Activated CD8-positive, alpha-beta T cell treated with anti-CD3 and anti-CD28 coated beads for 36 hours (primary cell): ENCODE data around the gene VSTM2B. TPM values are rescaled to one million over a fixed set of nuclear protein-coding genes. Genes with fewer than 3 reads are reported as not detected.

Experiments used
- ATAC-seq: fragments of 200-7000 bp; cut with Tn5 transposase; one replicate; pipeline ENCODE4 v1.10.0; 2021; ENCODE audit warnings: mild to moderate bottlenecking, moderate library complexity
- CTCF ChIA-PET: fragments of 350-600 bp; sonication (Branson Sonifier 250); formaldehyde crosslinking; loops from one replicate; lab custom pipeline; 2021; ENCODE audit warnings: antibody characterized with exemption; lab: Charles Lee
- POLR2A ChIA-PET: fragments of 350-600 bp; sonication (Branson Sonifier 250); formaldehyde crosslinking; loops from one replicate; lab custom pipeline; 2021; ENCODE audit warnings: antibody characterized with exemption; lab: Charles Lee
- DNase-seq: peaks from one replicate; pipeline ENCODE4 v3.0.0-alpha.2; 2020
- H3K27ac Mint-ChIP-seq: one replicate; pipeline ENCODE4 v1.8.0; 2021; ENCODE audit warnings: mild to moderate bottlenecking, mixed read lengths
- H3K27me3 Mint-ChIP-seq: one replicate; pipeline ENCODE4 v1.8.0; 2021; ENCODE audit warnings: mixed read lengths
- H3K36me3 Mint-ChIP-seq: one replicate; pipeline ENCODE4 v1.8.0; 2021; ENCODE audit warnings: low read depth, mixed read lengths
- H3K4me1 Mint-ChIP-seq: one replicate; pipeline ENCODE4 v1.8.0; 2021; ENCODE audit warnings: low read depth, mixed read lengths
- H3K4me3 Mint-ChIP-seq: one replicate; pipeline ENCODE4 v1.8.0; 2021; ENCODE audit warnings: mild to moderate bottlenecking, moderate library complexity, mixed read lengths
- H3K9me3 Mint-ChIP-seq: one replicate; pipeline ENCODE4 v1.8.0; 2021; ENCODE audit warnings: mixed read lengths
- intact Hi-C: fragments of 100-400 bp; cut with micrococcal nuclease; formaldehyde crosslinking; loops from one replicate; pipeline ENCODE4 v1.10.0; 2022
- total RNA-seq, 2 experiments: library from RNA; stranded (reverse); gene quantifications; one replicate each; pipeline ENCODE4 v1.2.3, GENCODE V29; 2021
- TF ChIP-seq, protein P1 (sequence below): fragments of 200-600 bp; IDR thresholded peaks from one replicate; pipeline ENCODE4 v1.8.0; 2022; ENCODE audit warnings: antibody characterized with exemption, mild to moderate bottlenecking

The VSTM2B gene
- total RNA-seq, 2 experiments from 2014 or later, result not detected

DNA sequence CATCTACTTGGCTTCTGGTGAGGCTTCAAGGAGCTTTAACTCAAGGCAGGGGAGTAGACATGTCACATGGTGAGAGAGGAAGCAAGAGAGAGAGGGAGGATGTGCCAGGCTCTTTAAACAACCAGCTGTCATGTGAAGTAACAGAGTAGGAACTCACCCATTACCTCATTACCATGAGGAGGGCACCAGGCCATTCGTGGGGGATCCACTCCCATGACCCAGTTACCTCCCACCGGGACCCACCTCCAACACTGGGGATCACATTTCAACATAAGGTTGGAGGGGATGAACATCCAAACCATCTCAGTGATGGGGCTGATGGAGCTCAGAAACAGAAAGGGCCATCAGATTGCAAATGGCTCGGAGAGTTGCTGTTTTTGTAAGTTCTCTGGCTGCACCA is 12.9 kb downstream of the VSTM2B start:
- POLR2A ChIA-PET, result no interaction called here
- ATAC-seq (no peak), DNase-seq (no peak)
- H3K27ac Mint-ChIP-seq, result no peak overlapping the region
- CTCF ChIA-PET, result interaction anchor here (0.5 to 1.9 kb wide), 4 partner anchors 10 to 417 kb away, joined by 3 to 7 read pairs (median 4); no protein-coding TSS in a partner anchor
- peaks cover 17% of the 10 kb centered on the region for H3K27me3 Mint-ChIP-seq
- H3K9me3 Mint-ChIP-seq, result no peaks in the 10 kb centered on the region
- intact Hi-C loops, result no loop called here
- no peak overlapping the region for H3K4me3 Mint-ChIP-seq
- H3K36me3 Mint-ChIP-seq, result no peaks in the 10 kb centered on the region
- no peaks in the 10 kb centered on the region for H3K4me1 Mint-ChIP-seq
- TF ChIP-seq, protein P1, sequence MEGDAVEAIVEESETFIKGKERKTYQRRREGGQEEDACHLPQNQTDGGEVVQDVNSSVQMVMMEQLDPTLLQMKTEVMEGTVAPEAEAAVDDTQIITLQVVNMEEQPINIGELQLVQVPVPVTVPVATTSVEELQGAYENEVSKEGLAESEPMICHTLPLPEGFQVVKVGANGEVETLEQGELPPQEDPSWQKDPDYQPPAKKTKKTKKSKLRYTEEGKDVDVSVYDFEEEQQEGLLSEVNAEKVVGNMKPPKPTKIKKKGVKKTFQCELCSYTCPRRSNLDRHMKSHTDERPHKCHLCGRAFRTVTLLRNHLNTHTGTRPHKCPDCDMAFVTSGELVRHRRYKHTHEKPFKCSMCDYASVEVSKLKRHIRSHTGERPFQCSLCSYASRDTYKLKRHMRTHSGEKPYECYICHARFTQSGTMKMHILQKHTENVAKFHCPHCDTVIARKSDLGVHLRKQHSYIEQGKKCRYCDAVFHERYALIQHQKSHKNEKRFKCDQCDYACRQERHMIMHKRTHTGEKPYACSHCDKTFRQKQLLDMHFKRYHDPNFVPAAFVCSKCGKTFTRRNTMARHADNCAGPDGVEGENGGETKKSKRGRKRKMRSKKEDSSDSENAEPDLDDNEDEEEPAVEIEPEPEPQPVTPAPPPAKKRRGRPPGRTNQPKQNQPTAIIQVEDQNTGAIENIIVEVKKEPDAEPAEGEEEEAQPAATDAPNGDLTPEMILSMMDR, result no peak

DNA sequence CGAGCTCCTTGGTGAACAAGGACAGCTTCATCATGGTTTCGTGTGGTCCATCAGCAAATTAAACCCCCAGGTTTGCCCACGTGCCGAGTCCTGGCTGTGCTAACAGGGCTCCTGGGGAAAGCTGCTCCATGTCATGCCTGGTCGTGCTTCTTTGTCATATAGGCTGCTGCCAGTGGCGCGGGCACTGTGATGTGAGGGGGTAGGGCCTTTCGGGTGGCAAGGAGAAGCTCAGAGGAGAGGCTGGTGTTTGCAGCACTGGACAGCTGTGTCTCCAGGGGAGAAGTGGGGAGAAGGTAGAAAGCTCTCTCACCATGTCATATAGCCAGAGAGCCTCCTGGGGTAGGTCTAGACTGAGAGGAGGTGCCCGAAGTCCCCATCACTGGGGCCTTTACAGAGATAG is 13.3 kb downstream of the VSTM2B start:
- Mint-ChIP-seq H3K27ac (no peak overlapping the region), H3K9me3 (no peaks in the 10 kb centered on the region), H3K27me3 (peaks cover 14% of the 10 kb centered on the region), H3K36me3 (no peaks in the 10 kb centered on the region), H3K4me1 (no peaks in the 10 kb centered on the region), H3K4me3 (no peak overlapping the region)
- TF ChIP-seq, protein P1, result no peak
- CTCF ChIA-PET, result interaction anchor here (0.5 to 1.9 kb wide), 4 partner anchors 11 to 417 kb away, joined by 3 to 7 read pairs (median 4); no protein-coding TSS in a partner anchor
- POLR2A ChIA-PET, result no interaction called here
- DNase-seq (no peak), ATAC-seq (no peak)
- intact Hi-C loops, result no loop called here

DNA sequence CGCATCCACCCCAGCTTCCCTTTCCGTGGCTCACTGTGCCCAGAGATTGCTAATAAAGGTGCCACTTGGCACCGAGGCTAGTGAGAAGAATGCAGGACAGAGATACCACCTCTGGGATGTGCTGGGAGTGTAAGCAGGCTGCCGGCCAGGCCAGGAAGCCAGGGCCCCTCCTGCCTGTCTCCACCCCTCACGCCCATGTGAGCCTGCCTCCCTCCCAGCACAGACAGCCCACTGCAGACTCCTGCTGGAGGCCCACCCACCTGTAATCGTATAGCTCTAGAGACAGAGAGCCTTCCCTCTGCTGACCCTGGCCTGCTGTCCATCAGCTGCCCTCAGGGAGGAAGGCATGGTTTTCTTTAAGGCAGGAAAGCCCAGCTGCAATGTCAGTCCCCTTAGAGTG is 13.9 kb downstream of the VSTM2B start:
- no peaks in the 10 kb centered on the region for H3K9me3 Mint-ChIP-seq
- H3K4me3 Mint-ChIP-seq, result no peak overlapping the region
- H3K27ac Mint-ChIP-seq, result no peak overlapping the region
- no peaks in the 10 kb centered on the region for H3K36me3 Mint-ChIP-seq
- CTCF ChIA-PET, result interaction anchor here (1.9 kb wide), 1 partner anchor 11 kb away, joined by 7 read pairs; no protein-coding TSS in a partner anchor
- intact Hi-C loops, result no loop called here
- H3K27me3 Mint-ChIP-seq, result peaks cover 14% of the 10 kb centered on the region
- POLR2A ChIA-PET, result no interaction called here
- TF ChIP-seq, protein P1, result no peak
- H3K4me1 Mint-ChIP-seq, result no peaks in the 10 kb centered on the region
- ATAC-seq (no peak), DNase-seq (no peak)

DNA sequence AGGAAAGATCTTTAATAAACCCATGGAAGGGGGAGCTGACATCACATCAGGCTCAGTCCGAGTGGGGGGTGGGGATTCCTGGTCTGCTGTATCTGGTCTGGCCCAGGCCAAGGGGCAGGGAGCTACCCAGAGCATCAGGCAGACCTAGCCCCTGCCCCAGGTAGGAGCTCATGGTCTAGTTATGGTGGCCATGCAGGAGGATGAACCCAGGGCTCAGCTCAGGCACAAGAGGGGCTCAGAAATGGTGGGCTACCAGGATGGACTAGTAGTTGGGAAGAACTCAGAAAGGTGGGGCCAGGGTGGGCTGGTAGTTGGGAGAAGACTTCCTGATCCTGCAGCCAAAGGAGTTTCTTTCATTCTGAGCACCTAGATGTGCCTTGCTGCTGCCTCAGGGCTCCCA is 14.3 kb downstream of the VSTM2B start:
- intact Hi-C loops, result no loop called here
- Mint-ChIP-seq H3K27ac (no peak overlapping the region), H3K4me1 (no peaks in the 10 kb centered on the region), H3K4me3 (no peak overlapping the region), H3K36me3 (no peaks in the 10 kb centered on the region), H3K27me3 (peaks cover 14% of the 10 kb centered on the region), H3K9me3 (no peaks in the 10 kb centered on the region)
- ATAC-seq (no peak), DNase-seq (no peak)
- TF ChIP-seq, protein P1, result no peak
- ChIA-PET POLR2A (no interaction called here), CTCF (interaction anchor here (1.9 kb wide), 1 partner anchor 12 kb away, joined by 7 read pairs; no protein-coding TSS in a partner anchor)

DNA sequence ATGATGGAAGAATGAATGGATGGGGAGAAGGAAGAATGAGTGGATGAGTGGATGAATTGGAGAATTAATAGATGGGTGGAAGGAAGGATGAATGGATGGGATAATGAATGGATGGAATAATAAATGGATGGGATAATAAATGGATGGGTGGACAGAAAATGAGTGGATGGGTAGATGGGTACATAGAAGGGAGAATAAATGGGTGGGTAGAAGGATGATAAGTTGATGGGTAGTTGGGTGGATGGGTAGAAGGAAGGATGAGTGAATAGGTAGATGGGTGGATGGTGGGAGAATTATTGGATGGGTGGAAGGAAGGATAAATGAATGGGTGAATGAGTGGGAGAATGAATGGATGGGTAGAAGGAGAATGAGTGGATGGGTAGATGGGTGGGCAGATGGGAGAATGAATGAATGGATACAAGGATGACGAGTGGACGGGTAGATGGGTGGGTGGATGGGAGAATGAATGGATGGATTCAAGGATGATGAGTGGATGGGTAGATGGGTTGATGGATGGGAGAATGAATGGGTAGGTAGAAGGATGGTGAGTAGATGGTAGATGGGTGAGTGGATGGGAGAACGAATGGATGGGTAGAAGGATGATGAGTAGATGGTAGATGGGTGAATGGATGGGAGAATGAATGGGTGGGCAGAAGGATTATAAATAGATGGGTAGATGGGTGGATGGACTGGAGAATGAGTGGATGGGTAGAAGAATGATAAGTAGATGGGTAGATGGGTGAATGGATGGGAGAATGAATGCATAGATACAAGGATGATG is 15.9 kb downstream of the VSTM2B start:
- intact Hi-C loops, result no loop called here

More for the DNA sequence above, 15.9 kb downstream of the VSTM2B start:
- Mint-ChIP-seq H3K36me3 (no peaks in the 10 kb centered on the region), H3K9me3 (no peaks in the 10 kb centered on the region), H3K27ac (no peak overlapping the region), H3K4me3 (no peak overlapping the region), H3K4me1 (no peaks in the 10 kb centered on the region), H3K27me3 (peaks cover 11% of the 10 kb centered on the region)
- DNase-seq (no peak), ATAC-seq (no peak)
- ChIA-PET POLR2A (no interaction called here), CTCF (no interaction called here)
- TF ChIP-seq, protein P1, result no peak
